ENCODE data around the gene AFAP1. TPM values are rescaled to one million over a fixed set of nuclear protein-coding genes. Genes with fewer than 3 reads are reported as not detected.

AFAP1 gene
- total RNA-seq, 4 donors from 2014 or later = 8.3 to 27.1 (median 11.1) TPM

GRCh38 chr4:7852568-7853185 lies 87.0 kb downstream of the AFAP1 start:
- no peaks in the 10 kb centered on the region for H3K27me3 ChIP-seq
- H3K9me3 ChIP-seq = no peaks in the 10 kb centered on the region
- no peak for TF ChIP-seq POLR2A (IDR thresholded peaks at IDR 0.05)
- no peak overlapping the region for H3K4me3 ChIP-seq
- DNase-seq (ENCODE audit: low spot score in 2 of 2) = no peak
- H3K27ac ChIP-seq = no peak overlapping the region
- peaks cover 25% of the 10 kb centered on the region for H3K36me3 ChIP-seq
- 77% methylated on average over 12 of the region's 12 CpGs for WGBS
- peaks cover 9% of the 10 kb centered on the region for H3K4me1 ChIP-seq

- DNase-seq (ENCODE audit: low spot score in 2 of 2) = no peak
- H3K36me3 ChIP-seq = peaks cover 25% of the 10 kb centered on the region
- H3K27me3 ChIP-seq = no peaks in the 10 kb centered on the region
- H3K4me1 ChIP-seq = no peaks in the 10 kb centered on the region
- WGBS = 87% methylated on average over 11 of the region's 11 CpGs
- TF ChIP-seq CTCF (IDR thresholded peaks at IDR 0.05) (no peak), POLR2A (IDR thresholded peaks at IDR 0.05) (no peak), POLR2AphosphoS5 (IDR thresholded peaks at IDR 0.05) (no peak), EP300 (IDR thresholded peaks at IDR 0.05) (no peak)
- no peak overlapping the region for H3K4me3 ChIP-seq
- H3K9me3 ChIP-seq = no peaks in the 10 kb centered on the region
- no peak overlapping the region for H3K27ac ChIP-seq
Measured at GRCh38 chr4:7850489-7850888, 89.2 kb downstream of the AFAP1 start.

GRCh38 chr4:7847206-7847605 lies 92.5 kb downstream of the AFAP1 start:
- Histone ChIP-seq H3K27ac (no peak overlapping the region), H3K27me3 (no peaks in the 10 kb centered on the region), H3K36me3 (peaks cover 10% of the 10 kb centered on the region), H3K9me3 (no peaks in the 10 kb centered on the region), H3K4me1 (peaks cover 16% of the 10 kb centered on the region), H3K4me3 (no peak overlapping the region)
- TF ChIP-seq POLR2A (IDR thresholded peaks at IDR 0.05) = no peak
- no peak for TF ChIP-seq EP300 (IDR thresholded peaks at IDR 0.05)
- TF ChIP-seq CTCF (IDR thresholded peaks at IDR 0.05) = no peak
- no peak for TF ChIP-seq POLR2AphosphoS5 (IDR thresholded peaks at IDR 0.05)
- no peak for DNase-seq (ENCODE audit: low spot score in 2 of 2)
- 99% methylated on average over 6 of the region's 6 CpGs for WGBS

GRCh38 chr4:7845493-7846128 lies 94.0 kb downstream of the AFAP1 start:
- no peaks in the 10 kb centered on the region for H3K27me3 ChIP-seq
- no peak for DNase-seq (ENCODE audit: low spot score in 2 of 2)
- peaks cover 21% of the 10 kb centered on the region for H3K4me1 ChIP-seq
- H3K9me3 ChIP-seq = no peaks in the 10 kb centered on the region
- TF ChIP-seq EP300 (IDR thresholded peaks at IDR 0.05) (no peak), POLR2A (IDR thresholded peaks at IDR 0.05) (no peak), CTCF (IDR thresholded peaks at IDR 0.05) (no peak), POLR2AphosphoS5 (IDR thresholded peaks at IDR 0.05) (no peak)
- H3K36me3 ChIP-seq = peaks cover 3% of the 10 kb centered on the region
- 85% methylated on average over 13 of the region's 13 CpGs for WGBS
- no peak overlapping the region for H3K4me3 ChIP-seq
- no peak overlapping the region for H3K27ac ChIP-seq

- TF ChIP-seq POLR2AphosphoS5 (IDR thresholded peaks at IDR 0.05) = no peak
- TF ChIP-seq EP300 (IDR thresholded peaks at IDR 0.05) = no peak
- no peak for TF ChIP-seq CTCF (IDR thresholded peaks at IDR 0.05)
- no peak for TF ChIP-seq POLR2A (IDR thresholded peaks at IDR 0.05)
- DNase-seq (ENCODE audit: low spot score in 2 of 2) = no peak
- Histone ChIP-seq H3K36me3 (no peaks in the 10 kb centered on the region), H3K4me1 (peaks cover 21% of the 10 kb centered on the region), H3K27me3 (no peaks in the 10 kb centered on the region), H3K27ac (no peak overlapping the region), H3K4me3 (no peak overlapping the region), H3K9me3 (no peaks in the 10 kb centered on the region)
- WGBS = 79% methylated on average over 11 of the region's 11 CpGs
Measured at GRCh38 chr4:7844594-7844991, 95.1 kb downstream of the AFAP1 start.
